IMR-90 (cell line): Measurements from ENCODE around the gene NIPA2.

ENCODE experiments used
- CEBPB ChIP-seq: IDR thresholded peaks from 2 replicates; pipeline ENCODE4 v1.6.1; 2012; ENCODE audit warnings: low read depth, low read length, improper control_type of control experiment
- CHD1 ChIP-seq: IDR thresholded peaks from 2 replicates; pipeline ENCODE4 v1.6.1; 2012; ENCODE audit warnings: low read depth, low read length, improper control_type of control experiment
- FOS ChIP-seq: fragments of 150-350 bp; IDR thresholded peaks from 2 replicates; pipeline ENCODE4 v1.6.1; 2016; ENCODE audit warnings: low read depth, low read length
- MAFK ChIP-seq: IDR thresholded peaks from 2 replicates; pipeline ENCODE4 v1.6.1; 2012; ENCODE audit warnings: low read depth, low read length, improper control_type of control experiment
- MXI1 ChIP-seq: IDR thresholded peaks from 2 replicates; pipeline ENCODE4 v1.6.1; 2012; ENCODE audit warnings: low read depth, mild to moderate bottlenecking, low read length, moderate library complexity, borderline replicate concordance
- POLR2A ChIP-seq: IDR thresholded peaks from 2 replicates; pipeline ENCODE4 v1.6.1; 2012; ENCODE audit warnings: mild to moderate bottlenecking, low read depth, low read length
- RAD21 ChIP-seq: IDR thresholded peaks from 2 replicates; pipeline ENCODE4 v1.6.1; 2012; ENCODE audit warnings: low read length, improper control_type of control experiment
- RCOR1 ChIP-seq: IDR thresholded peaks from 2 replicates; pipeline ENCODE4 v1.6.1; 2012; ENCODE audit warnings: mild to moderate bottlenecking, low read length, improper control_type of control experiment; ENCODE audit not compliant: insufficient replicate concordance
- SMC3 ChIP-seq: fragments of 150-350 bp; IDR thresholded peaks from 2 replicates; pipeline ENCODE4 v1.6.1; 2016; ENCODE audit warnings: low read depth, mild to moderate bottlenecking, antibody characterized with exemption, low read length, moderate library complexity
- TF ChIP-seq, protein P1 (sequence below): conservative IDR thresholded peaks from 2 replicates; pipeline ENCODE4 v1.5.1; 2012; ENCODE audit warnings: mild to moderate bottlenecking, low read depth, low read length, improper control_type of control experiment
- TF ChIP-seq, protein P2 (sequence below): fragments of 150-350 bp; IDR thresholded peaks from 2 replicates; pipeline ENCODE4 v1.6.1; 2017; ENCODE audit warnings: mild to moderate bottlenecking, antibody characterized with exemption, low read length, low read depth

DNA sequence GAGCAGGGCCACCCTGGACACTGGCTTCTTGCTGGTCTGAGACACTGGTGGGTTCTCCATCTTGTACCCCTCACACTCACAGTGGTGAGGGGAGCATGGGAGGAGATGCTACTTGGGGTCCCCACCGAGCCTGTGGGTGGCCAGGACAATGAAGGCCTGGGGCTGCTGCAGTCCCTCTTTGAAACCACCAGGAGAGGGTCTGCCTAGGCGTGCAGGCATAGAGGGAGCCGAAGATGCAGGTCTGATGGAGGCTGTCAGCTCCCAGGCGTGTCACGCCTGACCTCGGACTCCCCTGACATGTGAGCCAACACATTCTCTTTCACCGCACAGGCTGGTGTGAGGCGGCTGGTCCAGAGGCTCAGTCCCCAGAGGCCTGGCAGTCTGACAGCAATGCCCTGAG lies 39.1 kb downstream of the NIPA2 start:
- TF ChIP-seq MXI1: no peak
- TF ChIP-seq, protein P1, sequence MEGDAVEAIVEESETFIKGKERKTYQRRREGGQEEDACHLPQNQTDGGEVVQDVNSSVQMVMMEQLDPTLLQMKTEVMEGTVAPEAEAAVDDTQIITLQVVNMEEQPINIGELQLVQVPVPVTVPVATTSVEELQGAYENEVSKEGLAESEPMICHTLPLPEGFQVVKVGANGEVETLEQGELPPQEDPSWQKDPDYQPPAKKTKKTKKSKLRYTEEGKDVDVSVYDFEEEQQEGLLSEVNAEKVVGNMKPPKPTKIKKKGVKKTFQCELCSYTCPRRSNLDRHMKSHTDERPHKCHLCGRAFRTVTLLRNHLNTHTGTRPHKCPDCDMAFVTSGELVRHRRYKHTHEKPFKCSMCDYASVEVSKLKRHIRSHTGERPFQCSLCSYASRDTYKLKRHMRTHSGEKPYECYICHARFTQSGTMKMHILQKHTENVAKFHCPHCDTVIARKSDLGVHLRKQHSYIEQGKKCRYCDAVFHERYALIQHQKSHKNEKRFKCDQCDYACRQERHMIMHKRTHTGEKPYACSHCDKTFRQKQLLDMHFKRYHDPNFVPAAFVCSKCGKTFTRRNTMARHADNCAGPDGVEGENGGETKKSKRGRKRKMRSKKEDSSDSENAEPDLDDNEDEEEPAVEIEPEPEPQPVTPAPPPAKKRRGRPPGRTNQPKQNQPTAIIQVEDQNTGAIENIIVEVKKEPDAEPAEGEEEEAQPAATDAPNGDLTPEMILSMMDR: no peak
- no peak for TF ChIP-seq POLR2A
- no peak for TF ChIP-seq SMC3
- no peak for TF ChIP-seq RCOR1
- no peak for TF ChIP-seq RAD21
- no peak for TF ChIP-seq CEBPB
- TF ChIP-seq CHD1: no peak
- no peak for TF ChIP-seq MAFK
- TF ChIP-seq FOS: no peak
- TF ChIP-seq, protein P2, sequence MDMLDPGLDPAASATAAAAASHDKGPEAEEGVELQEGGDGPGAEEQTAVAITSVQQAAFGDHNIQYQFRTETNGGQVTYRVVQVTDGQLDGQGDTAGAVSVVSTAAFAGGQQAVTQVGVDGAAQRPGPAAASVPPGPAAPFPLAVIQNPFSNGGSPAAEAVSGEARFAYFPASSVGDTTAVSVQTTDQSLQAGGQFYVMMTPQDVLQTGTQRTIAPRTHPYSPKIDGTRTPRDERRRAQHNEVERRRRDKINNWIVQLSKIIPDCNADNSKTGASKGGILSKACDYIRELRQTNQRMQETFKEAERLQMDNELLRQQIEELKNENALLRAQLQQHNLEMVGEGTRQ: no peak
